ENCODE measurements around the gene SMYD4.
"Not testable (repeated sequence)": the region's sequence is repeated elsewhere in the genome, so short reads cannot be mapped to it uniquely, and the experiment has no call there.

SMYD4 gene

GRCh38 chr17:1753767-1754429 lies 75.8 kb downstream of the SMYD4 start:
- no peak for DNase-seq (ENCODE audit: low spot score)

GRCh38 chr17:1752425-1753262 lies 77.1 kb downstream of the SMYD4 start:
- peak; percentile 5 for DNase-seq (ENCODE audit: low spot score)

- no peak for DNase-seq (ENCODE audit: low spot score)
These were observed 79.1 kb downstream of the SMYD4 start for GRCh38 chr17:1750628-1751027.

- DNase-seq (ENCODE audit: low spot score): no peak
These were observed 82.6 kb downstream of the SMYD4 start for GRCh38 chr17:1746975-1747543.

GRCh38 chr17:1745513-1746020 lies 84.1 kb downstream of the SMYD4 start:
- DNase-seq (ENCODE audit: low spot score): no peak

- DNase-seq (ENCODE audit: low spot score): no peak
These were observed 84.9 kb downstream of the SMYD4 start for GRCh38 chr17:1744551-1745512.

- no peak for DNase-seq (ENCODE audit: low spot score)
These were observed 86.6 kb downstream of the SMYD4 start for GRCh38 chr17:1743088-1743439.

- no peak for DNase-seq (ENCODE audit: low spot score)
These were observed 87.2 kb downstream of the SMYD4 start, which contains the start of gene SERPINF2 for GRCh38 chr17:1742371-1743087. Gene SERPINF2 (plus strand): TSS chr17:1742871. CDS start chr17:1744996, 2,125 bp downstream.

- DNase-seq (ENCODE audit: low spot score): not testable (repeated sequence)
These were observed 87.8 kb downstream of the SMYD4 start for GRCh38 chr17:1741899-1742298.

- no peak for DNase-seq (ENCODE audit: low spot score)
These were observed 92.0 kb downstream of the SMYD4 start for GRCh38 chr17:1737531-1738291.

GRCh38 chr17:1736348-1737281 lies 93.1 kb downstream of the SMYD4 start:
- DNase-seq (ENCODE audit: low spot score): no peak

GRCh38 chr17:1735834-1736347 lies 93.8 kb downstream of the SMYD4 start:
- no peak for DNase-seq (ENCODE audit: low spot score)

- no peak for DNase-seq (ENCODE audit: low spot score)
These were observed 94.3 kb downstream of the SMYD4 start for GRCh38 chr17:1735418-1735817.

- no peak for DNase-seq (ENCODE audit: low spot score)
These were observed 95.9 kb downstream of the SMYD4 start for GRCh38 chr17:1733759-1734158.

GRCh38 chr17:1732833-1733321 lies 96.8 kb downstream of the SMYD4 start:
- DNase-seq (ENCODE audit: low spot score): no peak

GRCh38 chr17:1732241-1732832 lies 97.4 kb downstream of the SMYD4 start:
- no peak for DNase-seq (ENCODE audit: low spot score)

- no peak for DNase-seq (ENCODE audit: low spot score)
These were observed 98.6 kb downstream of the SMYD4 start for GRCh38 chr17:1731194-1731506.

Measured in LoVo (cell line).